Measurements from ENCODE around the gene WNT3A.

GRCh38 chr1:228084797-228085196, 78.0 kb downstream of the WNT3A start:
- TF ChIP-seq, protein P1, sequence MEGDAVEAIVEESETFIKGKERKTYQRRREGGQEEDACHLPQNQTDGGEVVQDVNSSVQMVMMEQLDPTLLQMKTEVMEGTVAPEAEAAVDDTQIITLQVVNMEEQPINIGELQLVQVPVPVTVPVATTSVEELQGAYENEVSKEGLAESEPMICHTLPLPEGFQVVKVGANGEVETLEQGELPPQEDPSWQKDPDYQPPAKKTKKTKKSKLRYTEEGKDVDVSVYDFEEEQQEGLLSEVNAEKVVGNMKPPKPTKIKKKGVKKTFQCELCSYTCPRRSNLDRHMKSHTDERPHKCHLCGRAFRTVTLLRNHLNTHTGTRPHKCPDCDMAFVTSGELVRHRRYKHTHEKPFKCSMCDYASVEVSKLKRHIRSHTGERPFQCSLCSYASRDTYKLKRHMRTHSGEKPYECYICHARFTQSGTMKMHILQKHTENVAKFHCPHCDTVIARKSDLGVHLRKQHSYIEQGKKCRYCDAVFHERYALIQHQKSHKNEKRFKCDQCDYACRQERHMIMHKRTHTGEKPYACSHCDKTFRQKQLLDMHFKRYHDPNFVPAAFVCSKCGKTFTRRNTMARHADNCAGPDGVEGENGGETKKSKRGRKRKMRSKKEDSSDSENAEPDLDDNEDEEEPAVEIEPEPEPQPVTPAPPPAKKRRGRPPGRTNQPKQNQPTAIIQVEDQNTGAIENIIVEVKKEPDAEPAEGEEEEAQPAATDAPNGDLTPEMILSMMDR (IDR thresholded peaks at IDR 0.05): no peak
- no peak for TF ChIP-seq POLR2A (IDR thresholded peaks at IDR 0.05)
